ENCODE results near the gene TDRD3.

The TDRD3 gene

GRCh38 chr13:60467098-60467497 is 70.1 kb downstream of the TDRD3 start:
- no peak for TF ChIP-seq CTCF (IDR thresholded peaks at IDR 0.05; ENCODE audit: low read depth, low read length, missing control alignments)
- no peak overlapping the region for H3K4me3 ChIP-seq (ENCODE audit: low read depth, low read length)
- no peak for DNase-seq (ENCODE audit: low read depth)
- in situ Hi-C loops (cut with HindIII; ENCODE audit: low sequenced_read_pairs) = no loop called here

DNA sequence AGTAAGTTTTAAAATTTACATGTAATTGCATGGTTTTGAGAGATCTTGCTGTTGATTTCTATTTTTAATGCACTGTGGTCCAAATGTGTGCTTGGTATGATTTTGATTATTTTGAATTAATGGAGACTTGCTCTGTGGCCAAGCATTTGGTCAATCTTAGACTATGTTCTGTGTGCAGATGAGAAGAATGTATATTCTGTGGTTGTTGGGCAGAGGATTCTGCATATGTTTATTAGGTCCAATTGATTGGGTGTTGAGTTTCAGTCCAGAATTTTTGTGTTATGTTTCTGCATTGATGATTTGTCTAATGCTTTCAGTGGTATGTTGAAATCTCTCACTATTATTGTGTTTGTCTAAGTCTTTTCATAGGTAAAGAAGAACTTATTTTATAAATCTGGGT is 82.3 kb downstream of the TDRD3 start:
- DNase-seq (ENCODE audit: low read depth) = no peak
- in situ Hi-C loops (cut with HindIII; ENCODE audit: low sequenced_read_pairs) = no loop called here

DNA sequence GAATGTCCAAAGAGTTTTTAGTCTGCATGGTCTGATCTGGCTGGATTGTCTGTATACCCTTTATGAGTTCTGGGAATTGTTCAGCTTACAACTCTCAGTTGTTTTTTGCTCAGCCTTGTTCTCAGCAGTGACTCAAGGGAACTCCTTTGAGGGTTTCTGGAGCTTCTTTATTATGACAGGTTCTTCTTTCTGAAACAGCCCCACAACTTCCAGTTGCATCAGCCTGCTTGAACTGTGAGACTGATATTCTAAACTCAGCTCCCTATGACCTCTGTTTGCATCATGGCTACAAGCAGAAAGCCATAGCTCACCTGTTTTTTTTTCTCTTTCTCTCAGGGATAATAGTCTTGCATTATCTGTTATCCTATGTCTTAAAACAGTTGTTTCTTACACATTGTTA is 85.0 kb downstream of the TDRD3 start:
- TF ChIP-seq CTCF (IDR thresholded peaks at IDR 0.05; ENCODE audit: low read depth, low read length, missing control alignments) = no peak
- no peak for DNase-seq (ENCODE audit: low read depth)
- in situ Hi-C loops (cut with HindIII; ENCODE audit: low sequenced_read_pairs) = no loop called here

More for the DNA sequence above, 82.3 kb downstream of the TDRD3 start:
- H3K4me3 ChIP-seq (ENCODE audit: low read depth, low read length) = no peak overlapping the region
- TF ChIP-seq CTCF (IDR thresholded peaks at IDR 0.05; ENCODE audit: low read depth, low read length, missing control alignments) = no peak

DNA sequence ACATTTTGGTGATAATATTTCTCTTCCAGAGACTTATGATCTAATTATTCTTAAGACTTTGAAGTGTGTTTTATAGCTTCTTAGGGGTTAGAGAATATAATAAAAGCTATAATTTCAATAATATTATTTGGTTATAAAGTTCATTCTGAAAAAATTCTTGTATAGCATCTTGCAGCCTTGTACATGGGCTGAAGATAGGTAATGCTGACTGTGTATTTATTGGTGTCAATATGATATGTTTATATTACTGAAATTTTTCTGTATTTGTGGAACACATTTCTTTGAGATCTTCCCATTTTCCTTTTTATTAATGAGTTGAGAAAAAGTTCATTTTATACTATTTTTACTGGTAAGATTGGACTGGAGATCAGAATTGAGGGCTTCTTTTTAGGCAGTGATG is 87.8 kb downstream of the TDRD3 start:
- H3K4me3 ChIP-seq (ENCODE audit: low read depth, low read length) = no peak overlapping the region
- TF ChIP-seq CTCF (IDR thresholded peaks at IDR 0.05; ENCODE audit: low read depth, low read length, missing control alignments) = no peak
- DNase-seq (ENCODE audit: low read depth) = no peak
- in situ Hi-C loops (cut with HindIII; ENCODE audit: low sequenced_read_pairs) = no loop called here

More for the DNA sequence above, 85.0 kb downstream of the TDRD3 start:
- H3K4me3 ChIP-seq (ENCODE audit: low read depth, low read length) = no peak overlapping the region

GRCh38 chr13:60491531-60491930 is 94.5 kb downstream of the TDRD3 start:
- TF ChIP-seq CTCF (IDR thresholded peaks at IDR 0.05; ENCODE audit: low read depth, low read length, missing control alignments) = no peak
- DNase-seq (ENCODE audit: low read depth) = no peak
- in situ Hi-C loops (cut with HindIII; ENCODE audit: low sequenced_read_pairs) = no loop called here
- no peak overlapping the region for H3K4me3 ChIP-seq (ENCODE audit: low read depth, low read length)

GRCh38 chr13:60492187-60492586 is 95.2 kb downstream of the TDRD3 start:
- no peak for TF ChIP-seq CTCF (IDR thresholded peaks at IDR 0.05; ENCODE audit: low read depth, low read length, missing control alignments)
- in situ Hi-C loops (cut with HindIII; ENCODE audit: low sequenced_read_pairs) = no loop called here
- no peak for DNase-seq (ENCODE audit: low read depth)
- no peak overlapping the region for H3K4me3 ChIP-seq (ENCODE audit: low read depth, low read length)

DNA sequence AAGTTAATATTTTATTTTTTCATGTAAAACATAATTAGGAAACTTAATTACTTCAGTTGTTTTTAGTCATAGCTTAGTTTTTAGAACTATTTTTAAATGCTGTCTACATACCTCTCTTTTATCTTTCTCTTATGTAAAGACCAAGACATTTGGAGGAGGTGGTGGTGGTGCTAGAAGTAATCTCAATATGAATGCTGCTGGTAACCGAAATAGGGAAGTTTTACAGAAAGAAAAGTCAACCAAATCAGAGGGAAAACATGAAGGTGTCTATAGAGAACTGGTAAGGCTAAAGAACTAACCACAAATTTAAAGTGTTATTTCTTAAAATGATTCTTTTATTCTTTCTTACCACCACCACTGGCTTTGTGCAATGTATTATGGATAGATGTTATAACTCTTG is 97.3 kb downstream of the TDRD3 start:
- H3K4me3 ChIP-seq (ENCODE audit: low read depth, low read length) = no peak overlapping the region
- DNase-seq (ENCODE audit: low read depth) = no peak
- TF ChIP-seq CTCF (IDR thresholded peaks at IDR 0.05; ENCODE audit: low read depth, low read length, missing control alignments) = no peak
- in situ Hi-C loops (cut with HindIII; ENCODE audit: low sequenced_read_pairs) = no loop called here
